OCI-LY3 (cell line): Measurements from ENCODE around the gene CFAP92.

ENCODE experiments used
- H2AFZ ChIP-seq: fragments of 200-600, 300-600 bp; shearing (Covaris generic); 2 replicates; pipeline ENCODE4 v1.6.0; 2014; ENCODE audit warnings: antibody characterized with exemption, low read depth, low read length
- H3K27ac ChIP-seq: fragments of 200-600, 300-600 bp; sonication (generic); 2 replicates; pipeline ENCODE4 v1.5.1; 2014; ENCODE audit warnings: mild to moderate bottlenecking, low read length, moderate library complexity, mixed read lengths
- H3K27me3 ChIP-seq: fragments of 200-600, 300-600 bp; sonication (generic); 2 replicates; pipeline ENCODE4 v1.6.1; 2014; ENCODE audit warnings: low read depth, low read length, mixed read lengths
- H3K36me3 ChIP-seq: fragments of 200-600, 300-600 bp; sonication (generic); replicated peaks from 2 replicates; pipeline ENCODE3; 2014; ENCODE audit warnings: low read depth, low read length, mixed read lengths
- H3K4me1 ChIP-seq: fragments of 300-600, 200-600 bp; sonication (generic); 2 replicates; pipeline ENCODE4 v1.6.1; 2014; ENCODE audit warnings: low read length, mixed read lengths
- H3K4me2 ChIP-seq: fragments of 200-600, 300-600 bp; sonication (generic); 2 replicates; pipeline ENCODE4 v1.6.1; 2014; ENCODE audit warnings: low read length, mixed read lengths
- H3K4me3 ChIP-seq: fragments of 300-600, 200-600 bp; sonication (generic); 2 replicates; pipeline ENCODE4 v1.5.1; 2014; ENCODE audit warnings: antibody characterized with exemption, mild to moderate bottlenecking, low read length, moderate library complexity
- H3K79me2 ChIP-seq: fragments of 300-600, 200-600 bp; shearing (Covaris generic); 2 replicates; pipeline ENCODE4 v1.6.1; 2014; ENCODE audit warnings: mild to moderate bottlenecking, low read length, mixed read lengths
- H3K9ac ChIP-seq: fragments of 300-600, 200-600 bp; shearing (Covaris generic); 2 replicates; pipeline ENCODE4 v1.6.0; 2014; ENCODE audit warnings: mild to moderate bottlenecking, low read length, moderate library complexity
- H3K9me3 ChIP-seq: fragments of 200-600, 300-600 bp; shearing (Covaris generic); 2 replicates; pipeline ENCODE4 v1.6.1; 2014; ENCODE audit warnings: low read length, mixed read lengths; ENCODE audit not compliant: insufficient read depth
- H4K20me1 ChIP-seq: fragments of 200-600, 300-600 bp; sonication (generic); 2 replicates; pipeline ENCODE4 v1.6.1; 2016; ENCODE audit warnings: low read length, mixed read lengths; ENCODE audit not compliant: insufficient read depth
- CTCF ChIP-seq: fragments of 200-600, 300-600 bp; sonication (generic); IDR thresholded peaks from 2 replicates; pipeline ENCODE4 v1.5.1; 2014; ENCODE audit warnings: antibody characterized with exemption, low read length, low read depth
- EZH2phosphoT487 ChIP-seq: fragments of 200-600 bp; shearing (Covaris generic); IDR thresholded peaks from 2 replicates; pipeline ENCODE4 v1.6.1; 2018; ENCODE audit warnings: antibody characterized with exemption, mixed run types, low read depth

CFAP92 gene

GRCh38 chr3:128864351-128864811, 129.5 kb downstream of the CFAP92 start:
- Histone ChIP-seq H2AFZ (no peak overlapping the region), H3K9ac (no peak overlapping the region), H3K27me3 (no peaks in the 10 kb centered on the region), H4K20me1 (no peaks in the 10 kb centered on the region), H3K79me2 (no peaks in the 10 kb centered on the region), H3K27ac (no peak overlapping the region), H3K4me1 (no peaks in the 10 kb centered on the region), H3K36me3 (no peaks in the 10 kb centered on the region), H3K4me2 (no peak overlapping the region), H3K9me3 (no peaks in the 10 kb centered on the region), H3K4me3 (no peak overlapping the region)
- TF ChIP-seq CTCF = no peak
- no peak for TF ChIP-seq EZH2phosphoT487

GRCh38 chr3:128863560-128863959, 130.3 kb downstream of the CFAP92 start:
- no peak for TF ChIP-seq EZH2phosphoT487
- TF ChIP-seq CTCF = peak; percentile 41
- H3K27me3 ChIP-seq = no peaks in the 10 kb centered on the region
- H3K4me2 ChIP-seq = no peak overlapping the region
- H3K9me3 ChIP-seq = no peaks in the 10 kb centered on the region
- no peak overlapping the region for H3K27ac ChIP-seq
- H3K4me1 ChIP-seq = no peaks in the 10 kb centered on the region
- no peaks in the 10 kb centered on the region for H4K20me1 ChIP-seq
- H3K9ac ChIP-seq = no peak overlapping the region
- H3K4me3 ChIP-seq = no peak overlapping the region
- no peaks in the 10 kb centered on the region for H3K79me2 ChIP-seq
- no peak overlapping the region for H2AFZ ChIP-seq
- H3K36me3 ChIP-seq = no peaks in the 10 kb centered on the region

- Histone ChIP-seq H3K36me3 (no peaks in the 10 kb centered on the region), H3K9ac (no peak overlapping the region), H3K9me3 (no peaks in the 10 kb centered on the region), H3K27me3 (no peaks in the 10 kb centered on the region), H3K4me3 (no peak overlapping the region), H3K4me1 (no peaks in the 10 kb centered on the region), H3K4me2 (no peak overlapping the region), H2AFZ (no peak overlapping the region), H3K79me2 (no peaks in the 10 kb centered on the region), H3K27ac (no peak overlapping the region), H4K20me1 (no peaks in the 10 kb centered on the region)
- TF ChIP-seq CTCF = no peak
- TF ChIP-seq EZH2phosphoT487 = no peak
Observed at GRCh38 chr3:128861491-128861890, 132.4 kb downstream of the CFAP92 start.
